Activated CD8-positive, alpha-beta memory T cell treated with anti-CD3 and anti-CD28 coated beads, Interleukin-2, amount 10 ng/mL, durations not matched to agents 7 days and 5 days (primary cell): ENCODE results near the gene RASSF8. TPM values are rescaled to one million over a fixed set of nuclear protein-coding genes. Genes with fewer than 3 reads are reported as not detected.

Experiments used
- ATAC-seq: fragments of 150-1000 bp; cut with Tn5 transposase; one replicate; pipeline ENCODE4 v1.10.0; 2021; ENCODE audit warnings: moderate library complexity
- CTCF ChIA-PET: fragments of 350-600 bp; sonication (Branson Sonifier 250); formaldehyde crosslinking; loops from one replicate; lab custom pipeline; 2021; ENCODE audit warnings: antibody characterized with exemption; lab: Charles Lee
- DNase-seq: peaks from one replicate; pipeline ENCODE4 v3.0.0-alpha.2; 2020
- H3K27ac Mint-ChIP-seq: one replicate; pipeline ENCODE4 v1.8.0; 2021; ENCODE audit warnings: mild to moderate bottlenecking, mixed read lengths
- H3K27me3 Mint-ChIP-seq: one replicate; pipeline ENCODE4 v1.8.0; 2021; ENCODE audit warnings: mixed read lengths
- H3K36me3 Mint-ChIP-seq: one replicate; pipeline ENCODE4 v1.8.0; 2021; ENCODE audit warnings: mild to moderate bottlenecking, mixed read lengths
- H3K4me1 Mint-ChIP-seq: one replicate; pipeline ENCODE4 v1.8.0; 2021; ENCODE audit warnings: mixed read lengths
- H3K4me3 Mint-ChIP-seq: one replicate; pipeline ENCODE4 v1.8.0; 2021; ENCODE audit warnings: mild to moderate bottlenecking, moderate library complexity, mixed read lengths
- H3K9me3 Mint-ChIP-seq: one replicate; pipeline ENCODE4 v1.8.0; 2022; ENCODE audit warnings: low read depth, mixed read lengths
- total RNA-seq, 2 experiments: library from RNA; stranded (reverse); gene quantifications; one replicate each; pipeline ENCODE4 v1.2.3, GENCODE V29; 2021

Gene RASSF8
- total RNA-seq, 2 experiments from 2014 or later: 1.4 to 1.5 TPM

- H3K27me3 Mint-ChIP-seq: peaks cover 24% of the 10 kb centered on the region
- DNase-seq: no peak
- CTCF ChIA-PET: no interaction called here
- no peak overlapping the region for H3K4me3 Mint-ChIP-seq
- no peak for ATAC-seq
- H3K4me1 Mint-ChIP-seq: no peaks in the 10 kb centered on the region
- H3K9me3 Mint-ChIP-seq: no peaks in the 10 kb centered on the region
- no peak overlapping the region for H3K27ac Mint-ChIP-seq
- H3K36me3 Mint-ChIP-seq: no peaks in the 10 kb centered on the region
Observed at GRCh38 chr12:26031827-26032226, 73.3 kb downstream of the RASSF8 start.

GRCh38 chr12:26032290-26032689 lies 73.8 kb downstream of the RASSF8 start:
- Mint-ChIP-seq H3K36me3 (no peaks in the 10 kb centered on the region), H3K27me3 (peaks cover 24% of the 10 kb centered on the region), H3K27ac (no peak overlapping the region), H3K4me1 (no peaks in the 10 kb centered on the region), H3K4me3 (no peak overlapping the region), H3K9me3 (no peaks in the 10 kb centered on the region)
- CTCF ChIA-PET: no interaction called here
- no peak for DNase-seq
- ATAC-seq: no peak

GRCh38 chr12:26032719-26033241 lies 74.3 kb downstream of the RASSF8 start:
- Mint-ChIP-seq H3K4me1 (no peaks in the 10 kb centered on the region), H3K27ac (no peak overlapping the region), H3K27me3 (peaks cover 21% of the 10 kb centered on the region), H3K4me3 (no peak overlapping the region), H3K9me3 (no peaks in the 10 kb centered on the region), H3K36me3 (no peaks in the 10 kb centered on the region)
- ATAC-seq (no peak), DNase-seq (no peak)
- CTCF ChIA-PET: no interaction called here

- Mint-ChIP-seq H3K4me3 (no peak overlapping the region), H3K27ac (no peak overlapping the region), H3K36me3 (no peaks in the 10 kb centered on the region), H3K4me1 (no peaks in the 10 kb centered on the region), H3K27me3 (peaks cover 21% of the 10 kb centered on the region), H3K9me3 (no peaks in the 10 kb centered on the region)
- CTCF ChIA-PET: no interaction called here
- DNase-seq (no peak), ATAC-seq (no peak)
Observed at GRCh38 chr12:26034371-26035142, 76.1 kb downstream of the RASSF8 start.

GRCh38 chr12:26036877-26037276 lies 78.4 kb downstream of the RASSF8 start:
- Mint-ChIP-seq H3K4me3 (no peak overlapping the region), H3K9me3 (no peaks in the 10 kb centered on the region)
- no peak for DNase-seq

GRCh38 chr12:26037615-26038220 lies 79.2 kb downstream of the RASSF8 start:
- H3K4me1 Mint-ChIP-seq: no peaks in the 10 kb centered on the region
- no peak overlapping the region for H3K27ac Mint-ChIP-seq
- peaks cover 9% of the 10 kb centered on the region for H3K27me3 Mint-ChIP-seq
- no peak for ATAC-seq
- DNase-seq: no peak
- H3K36me3 Mint-ChIP-seq: no peaks in the 10 kb centered on the region
- no peak overlapping the region for H3K4me3 Mint-ChIP-seq
- CTCF ChIA-PET: no interaction called here
- H3K9me3 Mint-ChIP-seq: no peaks in the 10 kb centered on the region

More at GRCh38 chr12:26036877-26037276, 78.4 kb downstream of the RASSF8 start:
- Mint-ChIP-seq H3K36me3 (no peaks in the 10 kb centered on the region), H3K27me3 (peaks cover 9% of the 10 kb centered on the region), H3K27ac (no peak overlapping the region), H3K4me1 (no peaks in the 10 kb centered on the region)
- CTCF ChIA-PET: no interaction called here
- no peak for ATAC-seq

GRCh38 chr12:26042645-26043044 lies 84.2 kb downstream of the RASSF8 start:
- Mint-ChIP-seq H3K4me3 (no peak overlapping the region), H3K36me3 (no peaks in the 10 kb centered on the region)

GRCh38 chr12:26043135-26044006 lies 84.9 kb downstream of the RASSF8 start:
- Mint-ChIP-seq H3K4me3 (no peak overlapping the region), H3K27me3 (peaks cover 21% of the 10 kb centered on the region), H3K9me3 (no peaks in the 10 kb centered on the region), H3K4me1 (no peaks in the 10 kb centered on the region), H3K36me3 (no peaks in the 10 kb centered on the region), H3K27ac (no peak overlapping the region)
- DNase-seq: no peak
- no peak for ATAC-seq
- CTCF ChIA-PET: no interaction called here

More at GRCh38 chr12:26042645-26043044, 84.2 kb downstream of the RASSF8 start:
- no peaks in the 10 kb centered on the region for H3K4me1 Mint-ChIP-seq
- ATAC-seq: no peak
- no peak overlapping the region for H3K27ac Mint-ChIP-seq
- CTCF ChIA-PET: no interaction called here
- peaks cover 26% of the 10 kb centered on the region for H3K27me3 Mint-ChIP-seq
- H3K9me3 Mint-ChIP-seq: no peaks in the 10 kb centered on the region
- DNase-seq: no peak

GRCh38 chr12:26044007-26044394 lies 85.5 kb downstream of the RASSF8 start:
- H3K27ac Mint-ChIP-seq: no peak overlapping the region
- ATAC-seq (no peak), DNase-seq (no peak)
- H3K4me1 Mint-ChIP-seq: no peaks in the 10 kb centered on the region
- H3K36me3 Mint-ChIP-seq: no peaks in the 10 kb centered on the region
- H3K9me3 Mint-ChIP-seq: no peaks in the 10 kb centered on the region
- CTCF ChIA-PET: no interaction called here
- peaks cover 20% of the 10 kb centered on the region for H3K27me3 Mint-ChIP-seq
- no peak overlapping the region for H3K4me3 Mint-ChIP-seq

GRCh38 chr12:26044592-26044991 lies 86.1 kb downstream of the RASSF8 start:
- DNase-seq: no peak
- Mint-ChIP-seq H3K4me1 (no peaks in the 10 kb centered on the region), H3K27ac (no peak overlapping the region), H3K36me3 (no peaks in the 10 kb centered on the region), H3K4me3 (no peak overlapping the region), H3K9me3 (no peaks in the 10 kb centered on the region), H3K27me3 (peaks cover 17% of the 10 kb centered on the region)
- ATAC-seq: no peak
- CTCF ChIA-PET: no interaction called here

- ATAC-seq: no peak
- no peak for DNase-seq
- Mint-ChIP-seq H3K4me3 (no peak overlapping the region), H3K9me3 (no peaks in the 10 kb centered on the region), H3K4me1 (no peaks in the 10 kb centered on the region), H3K36me3 (no peaks in the 10 kb centered on the region), H3K27ac (no peak overlapping the region), H3K27me3 (peaks cover 17% of the 10 kb centered on the region)
- CTCF ChIA-PET: no interaction called here
Observed at GRCh38 chr12:26046203-26046602, 87.7 kb downstream of the RASSF8 start.

- Mint-ChIP-seq H3K36me3 (no peaks in the 10 kb centered on the region), H3K9me3 (no peaks in the 10 kb centered on the region), H3K27me3 (peaks cover 17% of the 10 kb centered on the region), H3K4me3 (no peak overlapping the region), H3K4me1 (no peaks in the 10 kb centered on the region), H3K27ac (no peak overlapping the region)
- CTCF ChIA-PET: no interaction called here
- no peak for DNase-seq
- ATAC-seq: no peak
Observed at GRCh38 chr12:26046906-26047305, 88.4 kb downstream of the RASSF8 start.

- H3K27me3 Mint-ChIP-seq: peaks cover 17% of the 10 kb centered on the region
- DNase-seq (no peak), ATAC-seq (no peak)
- no peaks in the 10 kb centered on the region for H3K9me3 Mint-ChIP-seq
- CTCF ChIA-PET: no interaction called here
- no peak overlapping the region for H3K4me3 Mint-ChIP-seq
- H3K27ac Mint-ChIP-seq: no peak overlapping the region
- H3K4me1 Mint-ChIP-seq: no peaks in the 10 kb centered on the region
- no peaks in the 10 kb centered on the region for H3K36me3 Mint-ChIP-seq
Observed at GRCh38 chr12:26047401-26048226, 89.1 kb downstream of the RASSF8 start.
